ENCODE data around the gene ISLR.

Gene ISLR

DNA sequence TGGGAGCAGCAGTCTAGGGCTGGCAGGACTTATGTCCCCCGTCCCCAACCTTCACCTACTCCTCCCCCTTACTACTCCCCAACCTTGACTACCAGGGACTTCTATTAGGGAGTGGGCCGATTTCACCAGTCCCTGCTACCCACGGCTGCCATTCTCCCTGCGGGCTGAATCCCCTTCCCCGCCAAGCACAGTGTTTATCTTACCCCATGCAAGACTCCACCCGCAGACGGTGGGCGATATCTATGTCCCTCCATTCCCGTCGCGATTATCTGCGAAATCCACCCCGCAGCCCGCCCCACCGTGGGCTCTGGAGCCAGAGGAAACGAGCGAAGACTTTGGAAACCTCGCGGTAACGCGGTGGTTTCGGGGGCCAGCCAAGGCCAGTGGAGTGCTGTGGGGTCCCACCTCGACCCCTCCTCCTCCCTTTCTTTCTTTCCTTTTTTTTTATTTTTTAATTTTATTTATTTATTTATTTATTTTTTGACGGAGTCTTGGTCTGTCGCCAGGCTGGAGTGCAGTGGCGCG, 38.4 kb upstream of the ISLR start:
- TF ChIP-seq, protein P1, sequence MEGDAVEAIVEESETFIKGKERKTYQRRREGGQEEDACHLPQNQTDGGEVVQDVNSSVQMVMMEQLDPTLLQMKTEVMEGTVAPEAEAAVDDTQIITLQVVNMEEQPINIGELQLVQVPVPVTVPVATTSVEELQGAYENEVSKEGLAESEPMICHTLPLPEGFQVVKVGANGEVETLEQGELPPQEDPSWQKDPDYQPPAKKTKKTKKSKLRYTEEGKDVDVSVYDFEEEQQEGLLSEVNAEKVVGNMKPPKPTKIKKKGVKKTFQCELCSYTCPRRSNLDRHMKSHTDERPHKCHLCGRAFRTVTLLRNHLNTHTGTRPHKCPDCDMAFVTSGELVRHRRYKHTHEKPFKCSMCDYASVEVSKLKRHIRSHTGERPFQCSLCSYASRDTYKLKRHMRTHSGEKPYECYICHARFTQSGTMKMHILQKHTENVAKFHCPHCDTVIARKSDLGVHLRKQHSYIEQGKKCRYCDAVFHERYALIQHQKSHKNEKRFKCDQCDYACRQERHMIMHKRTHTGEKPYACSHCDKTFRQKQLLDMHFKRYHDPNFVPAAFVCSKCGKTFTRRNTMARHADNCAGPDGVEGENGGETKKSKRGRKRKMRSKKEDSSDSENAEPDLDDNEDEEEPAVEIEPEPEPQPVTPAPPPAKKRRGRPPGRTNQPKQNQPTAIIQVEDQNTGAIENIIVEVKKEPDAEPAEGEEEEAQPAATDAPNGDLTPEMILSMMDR (IDR thresholded peaks at IDR 0.05): no peak
- Histone ChIP-seq H3K4me1 (peaks cover 0 to 44% (median 28%) of the 10 kb centered on the region in 4 donors), H3K27me3 (peaks cover 0 to 85% of the 10 kb centered on the region in 2 donors), H3K27ac (no peak overlapping the region), H3K9me3 (peaks cover 0 to 17% (median 5%) of the 10 kb centered on the region in 3 donors), H3K36me3 (no peaks in the 10 kb centered on the region), H3K4me3 (no peak overlapping the region)
- intact Hi-C loops (cut with DNase I; ENCODE audit: low total_unique reads): no loop called here
- no peak for DNase-seq

DNA sequence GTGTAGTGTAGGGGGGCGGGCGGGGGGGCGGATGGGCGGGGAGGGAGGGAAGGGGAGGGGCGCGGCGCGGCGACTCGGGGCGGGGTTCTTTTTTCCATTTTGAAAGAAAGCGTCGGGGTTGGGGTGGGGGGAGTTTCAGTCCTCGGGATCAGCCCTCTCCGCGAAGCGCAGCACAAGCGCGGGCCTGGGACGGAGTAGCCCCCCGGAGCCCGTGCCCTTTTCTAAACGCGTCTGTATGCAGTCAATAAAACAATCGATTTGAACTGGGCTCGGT, 37.0 kb upstream of the ISLR start:
- intact Hi-C loops (cut with DNase I; ENCODE audit: low total_unique reads): no loop called here
- H3K4me3 ChIP-seq: peak overlapping the region; percentile 46 to 59
- DNase-seq: no peak

DNA sequence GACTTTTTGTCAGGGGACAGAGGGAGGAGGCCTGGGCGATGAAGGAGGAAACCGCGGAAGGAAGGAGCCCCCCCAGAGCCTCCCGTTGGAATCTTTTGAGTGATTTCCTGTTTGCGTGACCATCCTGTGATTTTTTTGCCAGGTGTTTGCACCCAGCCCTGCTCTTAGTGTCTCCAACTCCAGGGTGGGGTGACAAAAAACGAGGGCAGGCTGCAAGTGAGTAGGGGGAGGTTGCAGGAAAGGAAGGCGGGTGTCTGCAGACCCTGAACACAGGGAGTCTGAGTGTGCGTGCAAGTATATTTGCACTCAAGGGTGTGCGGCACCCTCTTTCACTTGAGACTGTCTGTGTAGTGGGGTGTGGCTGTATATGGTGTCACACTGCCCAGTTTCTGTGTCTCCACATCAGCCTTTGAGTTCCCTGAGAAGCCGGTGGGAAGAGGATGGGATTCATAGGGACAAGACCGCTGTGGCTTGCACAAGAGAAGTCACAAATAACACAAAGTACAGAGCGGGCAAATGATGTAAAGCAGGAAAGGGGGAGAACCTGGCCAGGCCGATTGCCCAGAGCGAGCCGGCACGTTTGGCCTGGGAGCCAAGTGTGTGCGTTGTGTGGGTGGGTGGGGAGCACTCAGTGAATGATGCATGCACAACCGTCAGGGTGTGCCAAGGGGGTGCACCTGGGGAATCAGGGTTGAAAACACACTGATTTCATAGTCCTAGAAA, 36.5 kb upstream of the ISLR start:
- Histone ChIP-seq H3K27ac (peak overlapping the region in 1 of 2 donors; percentile 50), H3K9me3 (peaks cover 0 to 17% (median 5%) of the 10 kb centered on the region in 3 donors), H3K36me3 (no peaks in the 10 kb centered on the region), H3K4me3 (peak overlapping the region; percentile 46 to 59), H3K27me3 (peaks cover 0 to 68% of the 10 kb centered on the region in 2 donors), H3K4me1 (peaks cover 0 to 36% (median 23%) of the 10 kb centered on the region in 4 donors)
- TF ChIP-seq, protein P1 (IDR thresholded peaks at IDR 0.05): no peak
- DNase-seq: no peak
- intact Hi-C loops (cut with DNase I; ENCODE audit: low total_unique reads): no loop called here

More for the DNA sequence above, 37.0 kb upstream of the ISLR start:
- Histone ChIP-seq H3K4me1 (peaks cover 0 to 36% (median 23%) of the 10 kb centered on the region in 4 donors), H3K27ac (peak overlapping the region; percentile 50 to 58), H3K36me3 (no peaks in the 10 kb centered on the region), H3K27me3 (peaks cover 0 to 72% of the 10 kb centered on the region in 2 donors), H3K9me3 (peaks cover 0 to 17% (median 5%) of the 10 kb centered on the region in 3 donors)
- TF ChIP-seq, protein P1 (IDR thresholded peaks at IDR 0.05): no peak

DNA sequence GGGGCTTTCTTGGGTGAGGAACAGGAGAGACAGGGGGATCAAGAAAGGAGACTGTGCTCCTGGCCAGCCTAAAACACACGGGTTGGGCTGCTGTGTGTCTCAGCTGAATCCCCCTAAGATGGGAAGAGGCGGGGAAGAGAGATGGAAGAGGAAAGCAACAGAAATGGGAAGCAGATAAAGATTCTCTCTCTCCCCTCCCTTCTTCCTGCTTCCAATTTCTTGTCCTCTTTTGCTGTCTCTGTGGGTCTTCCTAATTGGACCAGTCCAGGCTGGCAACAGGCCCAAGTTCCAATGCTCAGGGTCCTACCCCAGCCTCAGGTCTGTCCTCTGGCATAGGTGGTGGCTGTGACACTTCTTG, 36.0 kb upstream of the ISLR start:
- H3K4me1 ChIP-seq: peaks cover 0 to 36% (median 23%) of the 10 kb centered on the region in 4 donors
- TF ChIP-seq, protein P1 (IDR thresholded peaks at IDR 0.05): no peak
- no peaks in the 10 kb centered on the region for H3K36me3 ChIP-seq
- no peak overlapping the region for H3K4me3 ChIP-seq
- H3K27me3 ChIP-seq: peaks cover 0 to 63% of the 10 kb centered on the region in 2 donors
- peaks cover 0 to 17% (median 5%) of the 10 kb centered on the region in 3 donors for H3K9me3 ChIP-seq
- no peak overlapping the region for H3K27ac ChIP-seq
- DNase-seq: no peak
- intact Hi-C loops (cut with DNase I; ENCODE audit: low total_unique reads): no loop called here

GRCh38 chr15:74138642-74139041, 34.9 kb upstream of the ISLR start:
- TF ChIP-seq, protein P1 (IDR thresholded peaks at IDR 0.05): no peak
- no peaks in the 10 kb centered on the region for H3K36me3 ChIP-seq
- H3K27me3 ChIP-seq: peaks cover 0 to 52% of the 10 kb centered on the region in 2 donors
- no peak overlapping the region for H3K27ac ChIP-seq
- peaks cover 0 to 34% (median 20%) of the 10 kb centered on the region in 4 donors for H3K4me1 ChIP-seq
- DNase-seq: no peak
- peaks cover 0 to 6% (median 0%) of the 10 kb centered on the region in 3 donors for H3K9me3 ChIP-seq
- intact Hi-C loops (cut with DNase I; ENCODE audit: low total_unique reads): no loop called here
- H3K4me3 ChIP-seq: no peak overlapping the region
